GM21717 (cell line): ENCODE measurements around the gene PSMG4.

Source experiments
- ATAC-seq: cut with Tn5 transposase; IDR thresholded peaks from one replicate; pipeline ENCODE4 v1.9.1; 2021; ENCODE audit warnings: mild to moderate bottlenecking, moderate library complexity; ENCODE audit not compliant: unreplicated experiment

The PSMG4 gene

GRCh38 chr6:3304500-3305215 is 45.9 kb downstream of the PSMG4 start:
- ATAC-seq, result no peak

GRCh38 chr6:3305216-3305565 is 46.4 kb downstream of the PSMG4 start:
- ATAC-seq, result no peak

- no peak for ATAC-seq
Observed at GRCh38 chr6:3305831-3306230, 47.1 kb downstream of the PSMG4 start.

- ATAC-seq, result no peak
Observed at GRCh38 chr6:3306848-3307247, 48.1 kb downstream of the PSMG4 start.

- no peak for ATAC-seq
Observed at GRCh38 chr6:3307436-3307835, 48.7 kb downstream of the PSMG4 start.

GRCh38 chr6:3308106-3308505 is 49.4 kb downstream of the PSMG4 start:
- ATAC-seq, result no peak

GRCh38 chr6:3309391-3310050 is 50.8 kb downstream of the PSMG4 start:
- ATAC-seq, result no peak

GRCh38 chr6:3310051-3310448 is 51.3 kb downstream of the PSMG4 start:
- ATAC-seq, result no peak

- ATAC-seq, result no peak
Observed at GRCh38 chr6:3310703-3311102, 52.0 kb downstream of the PSMG4 start.

- no peak for ATAC-seq
Observed at GRCh38 chr6:3311826-3312225, 53.1 kb downstream of the PSMG4 start.

GRCh38 chr6:3312604-3313231 is 54.0 kb downstream of the PSMG4 start:
- no peak for ATAC-seq

GRCh38 chr6:3314176-3314575 is 55.4 kb downstream of the PSMG4 start:
- no peak for ATAC-seq

GRCh38 chr6:3314621-3315467 is 56.1 kb downstream of the PSMG4 start:
- no peak for ATAC-seq

- no peak for ATAC-seq
Observed at GRCh38 chr6:3315841-3316240, 57.1 kb downstream of the PSMG4 start.

GRCh38 chr6:3316331-3316730 is 57.6 kb downstream of the PSMG4 start:
- no peak for ATAC-seq

- no peak for ATAC-seq
Observed at GRCh38 chr6:3316818-3317217, 58.1 kb downstream of the PSMG4 start.
